ENCODE data around the gene HOXA1.
A peak's percentile ranks its signal among the peaks of the same experiment; 100 is the strongest.

Gene HOXA1

GRCh38 chr7:27095897-27096767, at the start of gene HOXA1:
HOXA1 (minus strand) TSS chr7:27096000; CDS start chr7:27095912, 88 bp downstream.
- peak; percentile 94 for DNase-seq

- DNase-seq = peak; percentile 58
Observed at GRCh38 chr7:27145165-27145913, 49.5 kb upstream of the HOXA1 start.

- peak; percentile 56 for DNase-seq
Observed at GRCh38 chr7:27144781-27145164, 49.0 kb upstream of the HOXA1 start.

GRCh38 chr7:27143950-27144780, 48.4 kb upstream of the HOXA1 start:
- DNase-seq = peak; percentile 49

GRCh38 chr7:27143023-27143949, 47.5 kb upstream of the HOXA1 start, which contains the start of gene HOXA5:
HOXA5 (minus strand) TSS chr7:27143681; CDS start chr7:27143607, 74 bp downstream.
- peak; percentile 87 for DNase-seq

- peak; percentile 57 for DNase-seq
Observed at GRCh38 chr7:27142580-27143022, 46.8 kb upstream of the HOXA1 start.

- DNase-seq = peak; percentile 73
Observed at GRCh38 chr7:27141923-27142579, 46.3 kb upstream of the HOXA1 start.

- DNase-seq = no peak
Observed at GRCh38 chr7:27141137-27141922, 45.5 kb upstream of the HOXA1 start.

GRCh38 chr7:27140126-27140857, 44.5 kb upstream of the HOXA1 start:
- peak; percentile 39 for DNase-seq

- DNase-seq = peak; percentile 74
Observed at GRCh38 chr7:27139334-27140125, 43.7 kb upstream of the HOXA1 start.

GRCh38 chr7:27138985-27139333, 43.2 kb upstream of the HOXA1 start:
- no peak for DNase-seq

- no peak for DNase-seq
Observed at GRCh38 chr7:27138472-27138871, 42.7 kb upstream of the HOXA1 start.

GRCh38 chr7:27137640-27138315, 42.0 kb upstream of the HOXA1 start:
- no peak for DNase-seq

GRCh38 chr7:27134392-27134791, 38.6 kb upstream of the HOXA1 start:
- no peak for DNase-seq

GRCh38 chr7:27133409-27134231, 37.8 kb upstream of the HOXA1 start:
- no peak for DNase-seq

- no peak for DNase-seq
Observed at GRCh38 chr7:27132978-27133377, 37.2 kb upstream of the HOXA1 start.

- DNase-seq = no peak
Observed at GRCh38 chr7:27132214-27132613, 36.4 kb upstream of the HOXA1 start.
